Measurements from ENCODE around the gene SRM. TPM values are rescaled to one million over a fixed set of nuclear protein-coding genes. Genes with fewer than 3 reads are reported as not detected.
A peak's percentile ranks its signal among the peaks of the same experiment; 100 is the strongest.
"Not testable (repeated sequence)": the region's sequence is repeated elsewhere in the genome, so short reads cannot be mapped to it uniquely, and the experiment has no call there.

The SRM gene
- 10 to 100 TPM; 52.8 to 71.5 TPM for total RNA-seq

DNA sequence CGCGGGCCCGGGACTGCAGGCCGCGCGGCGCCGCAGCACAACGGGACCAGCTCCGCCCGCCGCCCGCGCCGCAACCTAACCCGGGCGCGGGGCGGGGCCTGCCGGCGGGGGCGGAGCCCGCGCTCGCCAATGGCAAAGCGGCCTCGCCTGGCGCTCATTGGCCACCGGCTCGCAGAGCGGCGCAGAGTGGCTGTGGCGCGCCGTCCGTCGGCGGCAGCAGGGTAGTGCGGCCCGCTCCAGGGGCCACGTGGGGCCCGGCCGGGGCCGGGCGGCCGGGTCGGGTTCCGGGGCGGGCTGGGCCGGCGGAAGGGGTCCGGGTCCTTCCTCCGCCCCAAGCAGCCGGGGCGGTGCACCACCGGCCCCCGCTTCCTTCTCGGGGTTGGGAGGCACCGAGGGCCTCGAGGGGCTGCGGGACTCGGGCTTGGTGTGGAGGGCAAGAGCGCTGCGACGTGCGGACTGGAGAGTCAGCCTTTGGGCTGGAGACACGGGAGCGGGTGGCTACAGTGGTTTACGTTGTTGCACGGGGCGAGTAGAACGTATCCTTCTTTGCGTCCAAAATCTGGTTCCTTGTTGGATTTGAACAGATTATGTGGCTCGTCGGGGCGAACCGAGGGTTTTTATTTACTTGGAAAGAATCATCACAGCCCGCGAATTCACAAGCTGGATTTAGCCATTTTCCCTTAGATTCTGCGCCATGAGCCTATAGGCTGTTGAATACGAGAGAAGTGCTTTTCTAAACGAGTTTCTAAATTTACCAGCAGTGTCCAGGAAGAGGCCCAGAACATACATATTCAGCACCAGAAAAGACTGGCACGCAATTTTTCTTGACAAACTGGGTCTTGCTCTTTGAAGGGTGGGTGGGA is at the start of gene SRM:
SRM (minus strand) TSS at position 51 of the 863 bp plus-strand sequence. CDS start 75 bp downstream, outside the sequence.
- no peaks in the 10 kb centered on the region for H3K27me3 ChIP-seq
- H3K4me3 ChIP-seq: peak within 1 kb of the TSS; percentile 97 to 98
- peak; percentile 84 for DNase-seq (ENCODE audit: low spot score)
- TF ChIP-seq, protein P1, sequence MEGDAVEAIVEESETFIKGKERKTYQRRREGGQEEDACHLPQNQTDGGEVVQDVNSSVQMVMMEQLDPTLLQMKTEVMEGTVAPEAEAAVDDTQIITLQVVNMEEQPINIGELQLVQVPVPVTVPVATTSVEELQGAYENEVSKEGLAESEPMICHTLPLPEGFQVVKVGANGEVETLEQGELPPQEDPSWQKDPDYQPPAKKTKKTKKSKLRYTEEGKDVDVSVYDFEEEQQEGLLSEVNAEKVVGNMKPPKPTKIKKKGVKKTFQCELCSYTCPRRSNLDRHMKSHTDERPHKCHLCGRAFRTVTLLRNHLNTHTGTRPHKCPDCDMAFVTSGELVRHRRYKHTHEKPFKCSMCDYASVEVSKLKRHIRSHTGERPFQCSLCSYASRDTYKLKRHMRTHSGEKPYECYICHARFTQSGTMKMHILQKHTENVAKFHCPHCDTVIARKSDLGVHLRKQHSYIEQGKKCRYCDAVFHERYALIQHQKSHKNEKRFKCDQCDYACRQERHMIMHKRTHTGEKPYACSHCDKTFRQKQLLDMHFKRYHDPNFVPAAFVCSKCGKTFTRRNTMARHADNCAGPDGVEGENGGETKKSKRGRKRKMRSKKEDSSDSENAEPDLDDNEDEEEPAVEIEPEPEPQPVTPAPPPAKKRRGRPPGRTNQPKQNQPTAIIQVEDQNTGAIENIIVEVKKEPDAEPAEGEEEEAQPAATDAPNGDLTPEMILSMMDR (IDR thresholded peaks at IDR 0.05): peak; percentile 48 to 53
- no peaks in the 10 kb centered on the region for H3K9me3 ChIP-seq
- H3K27ac ChIP-seq: peak within 1 kb of the TSS; percentile 51 to 76
- peaks cover 18% of the 10 kb centered on the region for H3K36me3 ChIP-seq
- peaks cover 0 to 27% of the 10 kb centered on the region in 2 donors for H3K4me1 ChIP-seq

DNA sequence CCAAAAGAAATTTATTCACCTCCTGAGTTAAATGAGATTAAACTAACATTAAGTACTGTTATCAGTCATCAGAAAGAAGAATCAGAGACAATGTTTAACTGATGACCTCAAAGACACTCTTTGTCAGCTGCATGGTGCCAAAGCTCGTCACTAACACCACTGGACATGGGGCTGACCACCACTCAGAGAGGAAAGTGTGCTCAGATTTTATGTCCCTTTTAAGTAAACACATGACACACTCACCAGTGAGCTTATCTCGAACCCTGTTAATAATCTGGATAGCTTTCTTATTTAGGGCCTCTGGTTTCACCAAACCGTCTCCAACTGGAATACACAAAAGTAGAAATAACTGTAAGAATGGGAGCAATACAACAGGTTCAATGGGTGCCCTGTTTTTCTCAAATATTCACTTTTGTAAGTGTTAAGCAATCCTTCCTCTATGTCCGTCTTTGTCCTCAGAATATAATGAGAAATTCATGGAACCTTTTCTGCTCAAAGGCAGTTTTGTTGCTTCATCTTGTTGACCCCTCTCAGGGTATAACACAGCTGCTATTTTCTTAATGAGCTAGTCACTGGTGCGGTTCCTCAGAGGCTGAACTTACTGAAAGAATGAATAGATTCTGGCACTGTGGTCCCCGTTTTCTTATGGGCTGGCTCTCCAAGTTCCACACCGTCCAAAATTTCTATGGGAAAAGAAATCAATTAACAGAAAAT is 49.4 kb upstream of the SRM start:
- TF ChIP-seq, protein P1 (IDR thresholded peaks at IDR 0.05): no peak
- H3K4me1 ChIP-seq: no peaks in the 10 kb centered on the region
- no peak for DNase-seq (ENCODE audit: low spot score)
- no peaks in the 10 kb centered on the region for H3K9me3 ChIP-seq
- H3K4me3 ChIP-seq: no peak overlapping the region
- peaks cover 72% of the 10 kb centered on the region for H3K36me3 ChIP-seq
- no peak overlapping the region for H3K27ac ChIP-seq
- H3K27me3 ChIP-seq: no peaks in the 10 kb centered on the region

DNA sequence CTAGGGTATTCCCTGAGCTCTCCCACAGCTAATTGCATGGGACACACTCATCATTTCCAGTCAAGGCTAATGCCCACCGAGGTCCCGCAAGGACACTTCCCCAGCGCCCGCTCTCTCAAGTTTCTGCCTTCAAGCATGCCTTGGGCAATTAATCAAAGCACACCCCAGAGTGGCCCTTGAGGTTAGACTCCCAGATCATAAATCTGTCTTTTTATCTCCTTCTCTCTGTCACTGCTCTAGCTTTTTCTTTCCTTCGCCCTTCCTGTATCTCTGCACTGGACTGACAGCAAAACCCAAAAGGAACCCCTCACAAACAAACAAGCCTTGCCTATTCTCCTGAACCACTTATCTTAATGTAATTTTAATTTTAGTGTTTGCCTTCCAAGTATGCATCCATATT is 47.8 kb upstream of the SRM start:
- no peak for DNase-seq (ENCODE audit: low spot score)
- Histone ChIP-seq H3K4me3 (no peak overlapping the region), H3K36me3 (peaks cover 58% of the 10 kb centered on the region), H3K27me3 (no peaks in the 10 kb centered on the region), H3K27ac (no peak overlapping the region), H3K4me1 (no peaks in the 10 kb centered on the region), H3K9me3 (no peaks in the 10 kb centered on the region)
- TF ChIP-seq, protein P1 (IDR thresholded peaks at IDR 0.05): no peak

DNA sequence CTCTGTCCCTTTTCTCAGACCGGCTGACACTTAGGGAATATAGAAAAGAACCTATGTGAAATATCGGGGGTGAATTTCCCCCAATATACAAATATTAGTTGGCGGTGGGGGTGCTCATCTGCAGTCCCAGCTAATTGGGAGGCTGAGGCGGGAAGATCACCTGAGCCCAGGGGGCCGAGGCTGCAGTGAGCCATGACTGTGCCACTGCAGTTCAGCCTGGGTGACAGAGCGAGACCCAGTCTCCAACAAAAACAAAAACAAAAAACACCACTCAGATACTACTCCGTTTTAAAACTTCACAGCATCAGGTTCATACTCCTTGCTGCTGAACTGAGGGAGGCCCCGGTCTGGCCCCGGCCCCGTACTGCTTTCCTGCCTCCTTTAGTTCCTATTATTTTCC is 45.8 kb upstream of the SRM start:
- DNase-seq (ENCODE audit: low spot score): no peak
- H3K27me3 ChIP-seq: no peaks in the 10 kb centered on the region
- no peak overlapping the region for H3K27ac ChIP-seq
- no peaks in the 10 kb centered on the region for H3K9me3 ChIP-seq
- H3K4me1 ChIP-seq: no peaks in the 10 kb centered on the region
- TF ChIP-seq, protein P1 (IDR thresholded peaks at IDR 0.05): no peak
- peaks cover 44% of the 10 kb centered on the region for H3K36me3 ChIP-seq
- H3K4me3 ChIP-seq: no peak overlapping the region

DNA sequence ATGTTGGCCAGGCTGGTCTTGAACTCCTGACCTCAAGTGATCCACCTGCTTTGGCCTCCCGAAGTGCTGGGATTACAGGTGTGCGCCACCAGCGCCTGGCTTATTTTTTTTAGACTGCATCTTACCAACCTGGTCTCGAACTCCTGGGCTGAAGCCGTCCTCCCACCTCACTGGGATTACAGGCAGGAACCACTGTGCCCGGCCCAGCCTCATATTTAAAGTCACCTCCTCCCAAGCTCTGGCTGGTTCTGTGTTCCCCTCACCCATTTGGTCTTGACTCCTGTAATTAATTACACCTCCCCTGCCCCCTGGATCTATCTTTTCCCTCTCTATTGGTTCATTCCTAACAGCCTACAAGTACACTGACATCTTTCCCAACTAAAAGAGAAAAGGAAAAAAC is 41.5 kb upstream of the SRM start:
- H3K9me3 ChIP-seq: no peaks in the 10 kb centered on the region
- TF ChIP-seq, protein P1 (IDR thresholded peaks at IDR 0.05): no peak

DNA sequence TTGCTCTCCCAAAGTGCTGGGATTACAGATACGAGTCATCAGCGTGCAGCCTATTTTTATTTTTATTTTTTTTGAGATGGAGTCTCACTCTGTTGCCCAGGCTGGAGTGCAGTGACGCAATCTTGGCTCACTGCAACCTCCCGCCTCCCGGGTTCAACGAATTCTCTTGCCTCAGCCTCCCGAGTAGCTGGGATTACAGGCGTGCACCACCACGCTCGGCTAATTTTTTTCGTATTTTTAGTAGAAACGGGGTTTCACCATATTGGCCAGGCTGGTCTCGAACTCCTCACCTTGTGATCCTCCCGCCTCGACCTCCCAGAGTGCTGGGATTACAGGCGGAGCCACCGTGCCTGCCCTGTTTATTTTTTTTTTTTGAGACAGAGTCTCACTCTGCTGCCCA is 41.0 kb upstream of the SRM start:
- H3K9me3 ChIP-seq; DNase-seq (ENCODE audit: low spot score); H3K27me3 ChIP-seq; H3K4me3 ChIP-seq; H3K27ac ChIP-seq: not testable (repeated sequence)
- H3K4me1 ChIP-seq: peaks cover 0 to 17% of the 10 kb centered on the region in 2 donors
- peaks cover 13% of the 10 kb centered on the region for H3K36me3 ChIP-seq

More for the DNA sequence above, 41.5 kb upstream of the SRM start:
- Histone ChIP-seq H3K27ac (no peak overlapping the region), H3K4me3 (no peak overlapping the region), H3K36me3 (peaks cover 13% of the 10 kb centered on the region), H3K4me1 (peaks cover 0 to 17% of the 10 kb centered on the region in 2 donors), H3K27me3 (no peaks in the 10 kb centered on the region)
- no peak for DNase-seq (ENCODE audit: low spot score)

Measured in right atrium auricular region (tissue), 2 donors.